Calu3 (cell line): ENCODE data around the gene NAT8L. TPM values are rescaled to one million over a fixed set of nuclear protein-coding genes. Genes with fewer than 3 reads are reported as not detected.

ENCODE experiments used
- BruUV-seq: library from RNA; stranded (reverse); fragments of 400-500 nt; replicated peaks from 2 replicates; lab custom pipeline; 2021; lab: Mats Ljungman, UMichigan
- CTCF ChIA-PET: fragments of 300-600 bp; sonication (Branson Sonifier 250); formaldehyde crosslinking; loops from one replicate; lab custom pipeline; 2022; ENCODE audit warnings: antibody characterized with exemption; lab: Charles Lee
- DNase-seq: peaks from one replicate; pipeline ENCODE4 v3.0.0; 2022
- H3K27ac Mint-ChIP-seq: one replicate; pipeline ENCODE4 v1.8.0; 2022; ENCODE audit warnings: mixed read lengths; ENCODE audit not compliant: unreplicated experiment
- H3K27me3 Mint-ChIP-seq: one replicate; pipeline ENCODE4 v1.8.0; 2022; ENCODE audit warnings: mixed read lengths; ENCODE audit not compliant: unreplicated experiment
- H3K36me3 Mint-ChIP-seq: one replicate; pipeline ENCODE4 v1.8.0; 2022; ENCODE audit warnings: mild to moderate bottlenecking, moderate library complexity, mixed read lengths; ENCODE audit not compliant: insufficient read depth, unreplicated experiment
- H3K4me1 Mint-ChIP-seq: one replicate; pipeline ENCODE4 v1.8.0; 2022; ENCODE audit warnings: mild to moderate bottlenecking, low read depth, mixed read lengths; ENCODE audit not compliant: unreplicated experiment
- H3K4me3 Mint-ChIP-seq: one replicate; pipeline ENCODE4 v1.8.0; 2022; ENCODE audit warnings: mild to moderate bottlenecking, low read depth, moderate library complexity, mixed read lengths; ENCODE audit not compliant: unreplicated experiment
- H3K9me3 Mint-ChIP-seq: one replicate; pipeline ENCODE4 v1.8.0; 2022; ENCODE audit warnings: low read depth, mixed read lengths; ENCODE audit not compliant: unreplicated experiment
- CTCF ChIP-seq: fragments of 200-600 bp; IDR thresholded peaks from one replicate; pipeline ENCODE4 v1.8.0; 2022; ENCODE audit warnings: antibody characterized with exemption; ENCODE audit not compliant: unreplicated experiment
- intact Hi-C: fragments of 100-400 bp; cut with micrococcal nuclease; formaldehyde crosslinking; loops from one replicate; pipeline ENCODE4 v1.10.0; 2022; ENCODE audit not compliant: unreplicated experiment
- total RNA-seq: library from RNA; stranded (reverse); gene quantifications from 2 replicates; pipeline ENCODE4 v1.2.3, GENCODE V29; 2022

The NAT8L gene
- total RNA-seq, 1 experiment from 2014 or later = 0.83 TPM

- DNase-seq = no peak
- BruUV-seq = no TSS peak
Measured at GRCh38 chr4:2080429-2081300, 21.5 kb downstream of the NAT8L start.

GRCh38 chr4:2081540-2081939, 22.4 kb downstream of the NAT8L start:
- no peaks in the 10 kb centered on the region for H3K4me1 Mint-ChIP-seq
- peaks cover 23% of the 10 kb centered on the region for H3K27me3 Mint-ChIP-seq
- H3K27ac Mint-ChIP-seq = no peak overlapping the region
- DNase-seq = no peak
- CTCF ChIA-PET = interaction anchor here (0.7 kb wide), 1 partner anchor 1396 kb away, joined by 3 read pairs; no protein-coding TSS in a partner anchor
- H3K9me3 Mint-ChIP-seq = no peaks in the 10 kb centered on the region
- no peak overlapping the region for H3K4me3 Mint-ChIP-seq
- BruUV-seq = no TSS peak
- no peak for TF ChIP-seq CTCF
- intact Hi-C loops = no loop called here
- peaks cover 5% of the 10 kb centered on the region for H3K36me3 Mint-ChIP-seq

More at GRCh38 chr4:2080429-2081300, 21.5 kb downstream of the NAT8L start:
- CTCF ChIA-PET = interaction anchor here (0.7 kb wide), 1 partner anchor 62 kb away, joined by 3 read pairs; no protein-coding TSS in a partner anchor
- Mint-ChIP-seq H3K27ac (no peak overlapping the region), H3K4me3 (no peak overlapping the region), H3K9me3 (no peaks in the 10 kb centered on the region), H3K27me3 (peaks cover 23% of the 10 kb centered on the region), H3K4me1 (no peaks in the 10 kb centered on the region), H3K36me3 (peaks cover 5% of the 10 kb centered on the region)
- TF ChIP-seq CTCF = no peak
- intact Hi-C loops = no loop called here

DNA sequence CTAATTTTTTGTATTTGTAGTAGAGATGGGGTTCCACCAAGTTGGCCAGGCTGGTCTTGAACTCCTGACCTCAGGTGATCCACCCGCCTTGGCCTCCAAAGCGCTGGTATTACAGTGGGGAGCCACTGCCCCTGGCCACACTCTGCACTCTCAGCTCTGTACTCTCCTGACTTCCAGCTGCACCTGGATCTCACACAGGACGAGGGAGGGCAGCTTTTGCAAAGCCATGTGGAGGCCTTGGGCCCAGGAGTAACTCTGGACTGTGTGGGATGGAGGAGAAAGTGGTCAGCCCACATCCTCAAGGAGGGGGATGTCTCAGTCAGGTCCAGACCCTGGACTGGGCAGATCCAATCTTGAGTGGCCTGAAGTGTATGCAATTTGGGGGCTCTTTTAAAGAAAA, 23.0 kb downstream of the NAT8L start:
- H3K4me3 Mint-ChIP-seq = no peak overlapping the region
- CTCF ChIA-PET = no interaction called here
- no peaks in the 10 kb centered on the region for H3K9me3 Mint-ChIP-seq
- H3K27ac Mint-ChIP-seq = no peak overlapping the region
- H3K4me1 Mint-ChIP-seq = no peaks in the 10 kb centered on the region
- no peak for TF ChIP-seq CTCF
- intact Hi-C loops = no loop called here
- DNase-seq = no peak
- H3K27me3 Mint-ChIP-seq = peaks cover 23% of the 10 kb centered on the region
- H3K36me3 Mint-ChIP-seq = peaks cover 5% of the 10 kb centered on the region
- BruUV-seq = no TSS peak

GRCh38 chr4:2082627-2083026, 23.5 kb downstream of the NAT8L start:
- Mint-ChIP-seq H3K27me3 (peaks cover 23% of the 10 kb centered on the region), H3K36me3 (peaks cover 2% of the 10 kb centered on the region), H3K4me1 (no peaks in the 10 kb centered on the region), H3K4me3 (no peak overlapping the region), H3K9me3 (no peaks in the 10 kb centered on the region), H3K27ac (no peak overlapping the region)
- BruUV-seq = no TSS peak
- CTCF ChIA-PET = no interaction called here
- intact Hi-C loops = no loop called here
- no peak for DNase-seq
- TF ChIP-seq CTCF = no peak
